Neural cell (in vitro differentiated cells): ENCODE data around the gene TEX14. TPM values are rescaled to one million over a fixed set of nuclear protein-coding genes. Genes with fewer than 3 reads are reported as not detected.

Experiments
- H2AFZ ChIP-seq: fragments of 200-600, 300-800 bp; sonication (generic), shearing (Covaris generic); 2 replicates; pipeline ENCODE4 v1.6.0; 2014; ENCODE audit warnings: low read depth, mild to moderate bottlenecking, antibody characterized with exemption, low read length, moderate library complexity
- H3F3A ChIP-seq: fragments of 200-600 bp; shearing (Covaris generic); 2 replicates; pipeline ENCODE4 v1.6.1; 2016; ENCODE audit warnings: mild to moderate bottlenecking, moderate library complexity, mixed read lengths, antibody characterized with exemption, low read length; ENCODE audit not compliant: insufficient read depth, poor library complexity, severe bottlenecking
- H3K27ac ChIP-seq: fragments of 200-600, 300-800 bp; sonication (generic), shearing (Covaris generic); 2 replicates; pipeline ENCODE4 v1.5.1; 2014; ENCODE audit warnings: mild to moderate bottlenecking, low read length, moderate library complexity
- H3K27me3 ChIP-seq: fragments of 300-800, 200-600 bp; sonication (generic), shearing (Covaris generic); 2 replicates; pipeline ENCODE4 v1.6.0; 2014; ENCODE audit warnings: mild to moderate bottlenecking, low read depth, low read length, moderate library complexity; ENCODE audit not compliant: insufficient read depth
- H3K36me3 ChIP-seq: fragments of 300-800, 200-600 bp; sonication (generic), shearing (Covaris generic); 2 replicates; pipeline ENCODE4 v1.5.1; 2014; ENCODE audit warnings: mild to moderate bottlenecking, antibody characterized with exemption, low read length, moderate library complexity; ENCODE audit not compliant: insufficient read depth
- H3K4me2 ChIP-seq: fragments of 300-800, 200-600 bp; sonication (generic), shearing (Covaris generic); 2 replicates; pipeline ENCODE4 v1.6.0; 2014; ENCODE audit warnings: mild to moderate bottlenecking, low read length
- H3K4me3 ChIP-seq: fragments of 300-800, 200-600 bp; sonication (generic), shearing (Covaris generic); 2 replicates; pipeline ENCODE4 v1.5.1; 2014; ENCODE audit warnings: mild to moderate bottlenecking, low read length, moderate library complexity
- H3K79me2 ChIP-seq: fragments of 200-600 bp; shearing (Covaris generic); replicated peaks from 2 replicates; pipeline ENCODE4 v1.6.0; 2014; ENCODE audit warnings: mild to moderate bottlenecking, low read length, moderate library complexity; ENCODE audit not compliant: insufficient read depth
- H3K9ac ChIP-seq: fragments of 300-800, 200-600 bp; sonication (generic), shearing (Covaris generic); 2 replicates; pipeline ENCODE4 v1.6.1; 2016; ENCODE audit warnings: mild to moderate bottlenecking, low read length, mixed read lengths
- H3K9me2 ChIP-seq: fragments of 200-600 bp; shearing (Covaris generic); 2 replicates; pipeline ENCODE4 v1.6.1; 2016; ENCODE audit warnings: mild to moderate bottlenecking, low read length, mixed read lengths; ENCODE audit not compliant: insufficient read depth
- H3K9me3 ChIP-seq: fragments of 200-600, 300-800 bp; sonication (generic), shearing (Covaris generic); 2 replicates; pipeline ENCODE4 v1.6.1; 2016; ENCODE audit warnings: mild to moderate bottlenecking, mixed run types, low read length, moderate library complexity, mixed read lengths
- H4K20me1 ChIP-seq: fragments of 200-600 bp; shearing (Covaris generic); 2 replicates; pipeline ENCODE4 v1.6.1; 2016; ENCODE audit warnings: mild to moderate bottlenecking, mixed run types; ENCODE audit not compliant: insufficient read depth
- CTCF ChIP-seq: fragments of 450-650 bp; IDR thresholded peaks from 2 replicates; pipeline ENCODE4 v1.5.1; 2014; ENCODE audit warnings: antibody characterized with exemption, mild to moderate bottlenecking, moderate library complexity; ENCODE audit not compliant: poor library complexity, severe bottlenecking
- EP300 ChIP-seq: fragments of 450-650 bp; conservative IDR thresholded peaks from 2 replicates; pipeline ENCODE4 v1.6.1; 2014; ENCODE audit warnings: antibody characterized with exemption, mild to moderate bottlenecking, moderate library complexity; ENCODE audit not compliant: poor library complexity, severe bottlenecking
- EZH2 ChIP-seq: fragments of 200-600, 300-800 bp; shearing (Covaris generic), sonication (generic); IDR thresholded peaks from 2 replicates; pipeline ENCODE4 v1.6.1; 2014; ENCODE audit warnings: antibody characterized with exemption, low read length, borderline replicate concordance, mild to moderate bottlenecking; ENCODE audit not compliant: insufficient read depth, poor library complexity, severe bottlenecking
- MXI1 ChIP-seq: fragments of 450-650 bp; conservative IDR thresholded peaks from 2 replicates; pipeline ENCODE4 v1.6.1; 2014; ENCODE audit warnings: antibody characterized with exemption, mild to moderate bottlenecking; ENCODE audit not compliant: poor library complexity, severe bottlenecking
- POLR2AphosphoS5 ChIP-seq: IDR thresholded peaks from 2 replicates; pipeline ENCODE4 v1.6.1; 2012
- RAD21 ChIP-seq: fragments of 450-650 bp; conservative IDR thresholded peaks from 2 replicates; pipeline ENCODE4 v1.6.1; 2014; ENCODE audit warnings: antibody characterized with exemption, mild to moderate bottlenecking, moderate library complexity
- REST ChIP-seq: IDR thresholded peaks from 2 replicates; pipeline ENCODE4 v1.6.1; 2012; ENCODE audit warnings: borderline replicate concordance
- SMC3 ChIP-seq: fragments of 450-650 bp; conservative IDR thresholded peaks from 2 replicates; pipeline ENCODE4 v1.6.1; 2014; ENCODE audit warnings: antibody characterized with exemption, mild to moderate bottlenecking, moderate library complexity; ENCODE audit not compliant: poor library complexity
- TAF1 ChIP-seq: IDR thresholded peaks from 2 replicates; pipeline ENCODE4 v1.6.1; 2012; ENCODE audit warnings: low read depth
- polyA plus RNA-seq: library from polyadenylated mRNA; depleted of rRNA; stranded (reverse); fragments of >200 nt; gene quantifications from 2 replicates; pipeline ENCODE4 v1.2.3, GENCODE V29; 2014

Gene TEX14
- polyA plus RNA-seq, 1 donor from 2014 or later, result 1.4 TPM

- Histone ChIP-seq H2AFZ (peak overlapping the region; percentile 90), H3K4me3 (peak overlapping the region; percentile 61), H3K9ac (peak overlapping the region; percentile 71), H3K27me3 (no peaks in the 10 kb centered on the region), H3K79me2 (no peaks in the 10 kb centered on the region), H3K9me3 (no peaks in the 10 kb centered on the region), H3K9me2 (no peaks in the 10 kb centered on the region), H3K27ac (peak overlapping the region; percentile 88), H3F3A (no peaks in the 10 kb centered on the region), H3K4me2 (peak overlapping the region; percentile 54), H3K36me3 (no peaks in the 10 kb centered on the region), H4K20me1 (no peaks in the 10 kb centered on the region)
- TF ChIP-seq EP300 (no peak), EZH2 (no peak), POLR2AphosphoS5 (no peak), SMC3 (no peak), REST (no peak), CTCF (no peak), RAD21 (no peak), MXI1 (no peak), TAF1 (no peak)
Observed at GRCh38 chr17:58632324-58633314, 59.2 kb downstream of the TEX14 start.

- peak overlapping the region; percentile 54 for H3K4me2 ChIP-seq
- no peaks in the 10 kb centered on the region for H3K36me3 ChIP-seq
- H3K9ac ChIP-seq, result peak overlapping the region; percentile 71
- peak overlapping the region; percentile 61 for H3K4me3 ChIP-seq
- H3F3A ChIP-seq, result no peaks in the 10 kb centered on the region
- H3K9me3 ChIP-seq, result no peaks in the 10 kb centered on the region
- H3K27me3 ChIP-seq, result no peaks in the 10 kb centered on the region
- peak; percentile 53 for TF ChIP-seq RAD21
- TF ChIP-seq CTCF, result peak; percentile 68
- TF ChIP-seq EZH2, result no peak
- peak; percentile 64 for TF ChIP-seq REST
- peak; percentile 78 for TF ChIP-seq MXI1
- peak; percentile 74 for TF ChIP-seq TAF1
- peak; percentile 99 for TF ChIP-seq POLR2AphosphoS5
- TF ChIP-seq SMC3, result peak; percentile 57
- TF ChIP-seq EP300, result peak; percentile 86
- peak overlapping the region; percentile 88 for H3K27ac ChIP-seq
- no peaks in the 10 kb centered on the region for H3K9me2 ChIP-seq
- H3K79me2 ChIP-seq, result no peaks in the 10 kb centered on the region
- H2AFZ ChIP-seq, result peak overlapping the region; percentile 90
- no peaks in the 10 kb centered on the region for H4K20me1 ChIP-seq
Observed at GRCh38 chr17:58631523-58632323, 60.1 kb downstream of the TEX14 start.
